Esophagus (tissue), 2 donors: Measurements from ENCODE around the gene NXN. TPM values are rescaled to one million over a fixed set of nuclear protein-coding genes. Genes with fewer than 3 reads are reported as not detected.
A peak's percentile ranks its signal among the peaks of the same experiment; 100 is the strongest.
"Not testable (repeated sequence)": the region's sequence is repeated elsewhere in the genome, so short reads cannot be mapped to it uniquely, and the experiment has no call there.

Experiments used
- H3K27ac ChIP-seq, 2 donors: one replicate each; pipeline ENCODE4 v1.5.1; 2013; ENCODE audit warnings: low read depth in 2 of 2, mild to moderate bottlenecking in 2 of 2, inconsistent platforms in 1 of 2, low read length in 1 of 2, moderate library complexity in 1 of 2
- H3K27me3 ChIP-seq, 2 donors: one replicate each; pipeline ENCODE4 v1.6.1; 2013; ENCODE audit warnings: low read length in 2 of 2, control low read depth in 1 of 2, mild to moderate bottlenecking in 1 of 2; ENCODE audit not compliant: insufficient read depth in 2 of 2, control insufficient read depth in 1 of 2
- H3K36me3 ChIP-seq, 2 donors: one replicate each; pipeline ENCODE4 v1.6.1; 2013; ENCODE audit warnings: low read length in 1 of 2; ENCODE audit not compliant: control insufficient read depth in 2 of 2, insufficient read depth in 2 of 2
- H3K4me1 ChIP-seq, 2 donors: one replicate each; pipeline ENCODE4 v1.6.1; 2013; ENCODE audit warnings: low read length in 1 of 2; ENCODE audit not compliant: control insufficient read depth in 2 of 2, insufficient read depth in 2 of 2
- H3K4me3 ChIP-seq, 2 donors: one replicate each; pipeline ENCODE4 v1.5.1; 2013; ENCODE audit warnings: low read length in 2 of 2, mild to moderate bottlenecking in 2 of 2, low read depth in 1 of 2, moderate library complexity in 1 of 2
- H3K9me3 ChIP-seq, 2 donors: one replicate each; pipeline ENCODE4 v1.6.1; 2013; ENCODE audit warnings: mild to moderate bottlenecking in 2 of 2, low read depth in 1 of 2, low read length in 1 of 2, moderate library complexity in 1 of 2; ENCODE audit not compliant: control insufficient read depth in 2 of 2, insufficient read depth in 1 of 2
- whole genome bisulfite sequencing, 2 donors: extraction: QIAGEN DNeasy Blood & Tissue Kit; methylation state at CpG; one replicate each; pipeline ENCODE4 v1.1.7; 2013; 5-methylcytosine and 5-hydroxymethylcytosine counted together
- polyA plus RNA-seq, 2 donors: library from polyadenylated mRNA; stranded (reverse); fragments of 200-250 nt; gene quantifications; one replicate each; pipeline ENCODE4 v1.2.3, GENCODE V29; 2013
- donor health status: healthy with polysubstance abuse.
- donor health status: Bipolar disorder and iron deficiency.

The NXN gene
- polyA plus RNA-seq, 2 donors: 10.1 to 24.0 TPM

GRCh38 chr17:1001640-1002411, 22.2 kb upstream of the NXN start:
- no peak overlapping the region for H3K4me3 ChIP-seq
- peaks cover 4 to 17% of the 10 kb centered on the region in 2 donors for H3K4me1 ChIP-seq
- no peaks in the 10 kb centered on the region for H3K9me3 ChIP-seq
- WGBS, 2 donors: 69 to 73% methylated on average over 18 of the region's 18 CpGs
- peaks cover 8 to 33% of the 10 kb centered on the region in 2 donors for H3K36me3 ChIP-seq
- peak overlapping the region; percentile 61 to 85 for H3K27ac ChIP-seq
- H3K27me3 ChIP-seq: no peaks in the 10 kb centered on the region

GRCh38 chr17:1000597-1001461, 21.3 kb upstream of the NXN start:
- H3K9me3 ChIP-seq: no peaks in the 10 kb centered on the region
- H3K27me3 ChIP-seq: no peaks in the 10 kb centered on the region
- H3K36me3 ChIP-seq: peaks cover 8 to 33% of the 10 kb centered on the region in 2 donors
- peak overlapping the region in 1 of 2 donors; percentile 48 for H3K27ac ChIP-seq
- WGBS, 2 donors: 41 to 47% methylated on average over 15 of the region's 15 CpGs
- H3K4me1 ChIP-seq: peaks cover 0 to 10% of the 10 kb centered on the region in 2 donors
- H3K4me3 ChIP-seq: no peak overlapping the region

GRCh38 chr17:998111-998510, 18.5 kb upstream of the NXN start:
- H3K4me1 ChIP-seq: no peaks in the 10 kb centered on the region
- H3K27me3 ChIP-seq: no peaks in the 10 kb centered on the region
- H3K36me3 ChIP-seq: peaks cover 5 to 15% of the 10 kb centered on the region in 2 donors
- peak overlapping the region in 1 of 2 donors; percentile 71 for H3K4me3 ChIP-seq
- 18 to 36% methylated on average over 2 of the region's 2 CpGs for WGBS, 2 donors
- H3K9me3 ChIP-seq: no peaks in the 10 kb centered on the region
- no peak overlapping the region for H3K27ac ChIP-seq

- H3K4me3 ChIP-seq: peak within 1 kb of the TSS; percentile 71 to 80
- H3K27ac ChIP-seq: peak within 1 kb of the TSS; percentile 72 to 80
- 0% methylated on average over 70 to 71 of the region's 71 CpGs for WGBS, 2 donors
- no peaks in the 10 kb centered on the region for H3K4me1 ChIP-seq
- peaks cover 5 to 10% of the 10 kb centered on the region in 2 donors for H3K36me3 ChIP-seq
- no peaks in the 10 kb centered on the region for H3K27me3 ChIP-seq
- no peaks in the 10 kb centered on the region for H3K9me3 ChIP-seq
These were observed 17.2 kb upstream of the NXN start, which contains the start of gene TIMM22 for GRCh38 chr17:996554-997344. TSS of gene TIMM22 (plus strand) at chr17:997129. CDS start at chr17:997143, 14 bp downstream.

- not testable (repeated sequence) for H3K27me3 ChIP-seq, H3K4me3 ChIP-seq, H3K27ac ChIP-seq, H3K4me1 ChIP-seq, H3K36me3 ChIP-seq, H3K9me3 ChIP-seq
- WGBS, 2 donors: 72 to 87% methylated on average over 8 of the region's 8 CpGs
These were observed 15.7 kb upstream of the NXN start for GRCh38 chr17:995324-995723.

GRCh38 chr17:992933-993332, 13.4 kb upstream of the NXN start:
- Histone ChIP-seq H3K4me3 (no peak overlapping the region), H3K9me3 (no peaks in the 10 kb centered on the region), H3K36me3 (no peaks in the 10 kb centered on the region), H3K27me3 (no peaks in the 10 kb centered on the region), H3K4me1 (no peaks in the 10 kb centered on the region), H3K27ac (no peak overlapping the region)
- WGBS, 2 donors: 67 to 72% methylated on average over 13 of the region's 13 CpGs

GRCh38 chr17:988561-988960, 9.0 kb upstream of the NXN start:
- Histone ChIP-seq H3K9me3 (no peaks in the 10 kb centered on the region), H3K27me3 (no peaks in the 10 kb centered on the region), H3K27ac (no peak overlapping the region), H3K4me1 (no peaks in the 10 kb centered on the region), H3K36me3 (no peaks in the 10 kb centered on the region), H3K4me3 (no peak overlapping the region)
- 89 to 91% methylated on average over 11 of the region's 11 CpGs for WGBS, 2 donors

- no peaks in the 10 kb centered on the region for H3K9me3 ChIP-seq
- no peaks in the 10 kb centered on the region for H3K36me3 ChIP-seq
- 89 to 92% methylated on average over 15 of the region's 15 CpGs for WGBS, 2 donors
These were observed 8.4 kb upstream of the NXN start for GRCh38 chr17:987931-988330.

GRCh38 chr17:986322-986929, 6.8 kb upstream of the NXN start:
- no peaks in the 10 kb centered on the region for H3K27me3 ChIP-seq
- H3K27ac ChIP-seq: no peak overlapping the region
- H3K36me3 ChIP-seq: no peaks in the 10 kb centered on the region
- H3K4me3 ChIP-seq: no peak overlapping the region
- 91 to 92% methylated on average over 6 of the region's 6 CpGs for WGBS, 2 donors
- no peaks in the 10 kb centered on the region for H3K9me3 ChIP-seq
- no peaks in the 10 kb centered on the region for H3K4me1 ChIP-seq

More at GRCh38 chr17:987931-988330, 8.4 kb upstream of the NXN start:
- Histone ChIP-seq H3K4me1 (no peaks in the 10 kb centered on the region), H3K27me3 (no peaks in the 10 kb centered on the region), H3K4me3 (no peak overlapping the region), H3K27ac (no peak overlapping the region)
